Glutamatergic neuron (in vitro differentiated cells): ENCODE results near the gene FAAH2. TPM values are rescaled to one million over a fixed set of nuclear protein-coding genes. Genes with fewer than 3 reads are reported as not detected.

Source experiments
- DNase-seq: peaks from one replicate; pipeline ENCODE4 v3.0.0; 2022
- H3K27ac Mint-ChIP-seq: one replicate; pipeline ENCODE4 v1.8.0; 2020; ENCODE audit warnings: mild to moderate bottlenecking, mixed read lengths, inconsistent platforms; ENCODE audit not compliant: unreplicated experiment
- H3K27me3 Mint-ChIP-seq: one replicate; pipeline ENCODE4 v1.8.0; 2020; ENCODE audit warnings: mild to moderate bottlenecking, moderate library complexity, mixed read lengths, inconsistent platforms; ENCODE audit not compliant: unreplicated experiment
- H3K36me3 Mint-ChIP-seq: one replicate; pipeline ENCODE4 v1.8.0; 2020; ENCODE audit warnings: mild to moderate bottlenecking, mixed read lengths, inconsistent platforms; ENCODE audit not compliant: unreplicated experiment
- H3K4me1 Mint-ChIP-seq: one replicate; pipeline ENCODE4 v1.8.0; 2020; ENCODE audit warnings: mild to moderate bottlenecking, low read depth, mixed read lengths, inconsistent platforms; ENCODE audit not compliant: unreplicated experiment
- H3K4me3 Mint-ChIP-seq: one replicate; pipeline ENCODE4 v1.8.0; 2020; ENCODE audit warnings: mild to moderate bottlenecking, mixed read lengths, inconsistent platforms; ENCODE audit not compliant: unreplicated experiment
- H3K9me3 Mint-ChIP-seq: one replicate; pipeline ENCODE4 v1.8.0; 2020; ENCODE audit warnings: mild to moderate bottlenecking, moderate library complexity, mixed read lengths, inconsistent platforms; ENCODE audit not compliant: unreplicated experiment
- CTCF ChIP-seq: fragments of 200-600 bp; sonication (generic); IDR thresholded peaks from one replicate; pipeline ENCODE4 v1.5.0; 2021; ENCODE audit not compliant: partially characterized antibody, unreplicated experiment
- total RNA-seq: library from RNA; stranded (reverse); fragmentation: NEBNext Ultra II Directional; extraction: Animal tissue kit (Norgen Biotek cat#: 25700); gene quantifications from one replicate; pipeline ENCODE4 v1.2.1, GENCODE V29; 2021; ENCODE audit not compliant: unreplicated experiment

Gene FAAH2
- total RNA-seq, 1 donor from 2014 or later: 1.8 TPM

GRCh38 chrX:57528670-57529255 lies 242.3 kb downstream of the FAAH2 start:
- H3K4me1 Mint-ChIP-seq: no peaks in the 10 kb centered on the region
- no peaks in the 10 kb centered on the region for H3K9me3 Mint-ChIP-seq
- H3K27me3 Mint-ChIP-seq: no peaks in the 10 kb centered on the region
- H3K4me3 Mint-ChIP-seq: no peak overlapping the region
- no peak for TF ChIP-seq CTCF
- H3K27ac Mint-ChIP-seq: no peak overlapping the region
- no peaks in the 10 kb centered on the region for H3K36me3 Mint-ChIP-seq
- peak; percentile 28 for DNase-seq

Other genes starting within 250 kb of the FAAH2 start
- 20.1 TPM for gene SPIN2B, start 165.2 kb upstream of the FAAH2 start, total RNA-seq
- 1.5 TPM for gene SPIN2A, start 149.3 kb upstream of the FAAH2 start, total RNA-seq